Trophoblast cell (in vitro differentiated cells and primary cell): ENCODE data around the gene NBPF1.
"Not testable (repeated sequence)": the region's sequence is repeated elsewhere in the genome, so short reads cannot be mapped to it uniquely, and the experiment has no call there.

Experiments
- DNase-seq, 2 donors: peaks; one replicate each; pipeline ENCODE4 v3.0.0-alpha.2; 2016
- H2AFZ ChIP-seq: 2 replicates; pipeline ENCODE4 v1.6.1; 2013; ENCODE audit warnings: low read length, moderate library complexity, mild to moderate bottlenecking; ENCODE audit not compliant: insufficient read depth, poor library complexity
- H2AK5ac ChIP-seq: 2 replicates; pipeline ENCODE4 v1.6.1; 2013; ENCODE audit warnings: mild to moderate bottlenecking, low read length
- H2BK120ac ChIP-seq: 2 replicates; pipeline ENCODE4 v1.6.1; 2013; ENCODE audit warnings: low read length, mild to moderate bottlenecking, moderate library complexity; ENCODE audit not compliant: insufficient read depth, poor library complexity
- H2BK12ac ChIP-seq: 2 replicates; pipeline ENCODE4 v1.6.1; 2013; ENCODE audit warnings: mild to moderate bottlenecking, low read length, moderate library complexity
- H2BK5ac ChIP-seq: 2 replicates; pipeline ENCODE4 v1.6.1; 2013; ENCODE audit warnings: low read length, low read depth, moderate library complexity, mild to moderate bottlenecking; ENCODE audit not compliant: poor library complexity
- H3K14ac ChIP-seq: 2 replicates; pipeline ENCODE4 v1.6.1; 2013; ENCODE audit warnings: mild to moderate bottlenecking, low read length
- H3K18ac ChIP-seq: 2 replicates; pipeline ENCODE4 v1.6.1; 2013; ENCODE audit warnings: mild to moderate bottlenecking, low read length
- H3K23ac ChIP-seq: 2 replicates; pipeline ENCODE4 v1.6.1; 2013; ENCODE audit warnings: low read length
- H3K27ac ChIP-seq: 2 replicates; pipeline ENCODE4 v1.5.1; 2013; ENCODE audit warnings: low read depth, mild to moderate bottlenecking, inconsistent platforms, low read length, moderate library complexity
- H3K27me3 ChIP-seq: 2 replicates; pipeline ENCODE4 v1.6.1; 2013; ENCODE audit warnings: inconsistent platforms, mild to moderate bottlenecking, low read length, moderate library complexity; ENCODE audit not compliant: insufficient read depth
- H3K36me3 ChIP-seq, 2 experiments: 1 replicate in 1 of 2; 2 replicates in 1 of 2; pipeline ENCODE4 v1.6.1; 2013; ENCODE audit warnings: low read length in 2 of 2, mild to moderate bottlenecking in 2 of 2, moderate library complexity in 1 of 2; ENCODE audit not compliant: insufficient read depth in 2 of 2, control insufficient read depth in 1 of 2
- H3K4ac ChIP-seq: 2 replicates; pipeline ENCODE4 v1.6.1; 2013; ENCODE audit warnings: low read depth, mild to moderate bottlenecking, low read length, moderate library complexity
- H3K4me1 ChIP-seq, 2 experiments: 1 replicate in 1 of 2; 2 replicates in 1 of 2; pipeline ENCODE4 v1.6.1; 2013; ENCODE audit warnings: low read length in 2 of 2, mild to moderate bottlenecking in 2 of 2, moderate library complexity in 1 of 2; ENCODE audit not compliant: insufficient read depth in 2 of 2, control insufficient read depth in 1 of 2
- H3K4me2 ChIP-seq: 2 replicates; pipeline ENCODE4 v1.6.1; 2013; ENCODE audit warnings: inconsistent platforms, mild to moderate bottlenecking, low read length, moderate library complexity
- H3K4me3 ChIP-seq: 2 replicates; pipeline ENCODE4 v1.5.1; 2013; ENCODE audit warnings: mild to moderate bottlenecking, low read depth, low read length, inconsistent platforms
- H3K79me1 ChIP-seq: one replicate; pipeline ENCODE4 v1.6.1; 2013; ENCODE audit warnings: low read length
- H3K79me2 ChIP-seq: 2 replicates; pipeline ENCODE4 v1.6.1; 2013; ENCODE audit warnings: low read length, mild to moderate bottlenecking; ENCODE audit not compliant: control insufficient read depth, insufficient read depth, poor library complexity
- H3K9ac ChIP-seq: 2 replicates; pipeline ENCODE4 v1.6.1; 2013; ENCODE audit warnings: mild to moderate bottlenecking, low read length
- H3K9me3 ChIP-seq: 2 replicates; pipeline ENCODE4 v1.6.1; 2013; ENCODE audit warnings: low read depth, mild to moderate bottlenecking, control low read depth, inconsistent platforms, low read length; ENCODE audit not compliant: insufficient read depth
- H4K12ac ChIP-seq: 2 replicates; pipeline ENCODE4 v1.6.1; 2013; ENCODE audit warnings: low read depth, mild to moderate bottlenecking, low read length, moderate library complexity
- H4K8ac ChIP-seq: 2 replicates; pipeline ENCODE4 v1.6.1; 2013; ENCODE audit warnings: low read depth, mild to moderate bottlenecking, low read length, moderate library complexity
- H4K91ac ChIP-seq: one replicate; pipeline ENCODE4 v1.6.1; 2013; ENCODE audit warnings: low read depth, mild to moderate bottlenecking, low read length, moderate library complexity
- WGBS: extraction: QIAGEN DNeasy Blood & Tissue Kit; methylation state at CpG from one replicate; pipeline ENCODE4 v1.1.7; 2013; ENCODE audit warnings: missing lambda C conversion rate; ENCODE audit not compliant: insufficient read length, insufficient coverage; ENCODE audit errors: extremely low coverage; 5-methylcytosine and 5-hydroxymethylcytosine counted together

Gene NBPF1

GRCh38 chr1:16525769-16526168, 87.6 kb downstream of the NBPF1 start:
- H3K18ac ChIP-seq, H3K14ac ChIP-seq, H2AK5ac ChIP-seq, H3K4me1 ChIP-seq, H3K4ac ChIP-seq, H3K23ac ChIP-seq, H3K27ac ChIP-seq, H4K8ac ChIP-seq, H4K12ac ChIP-seq, H3K9ac ChIP-seq, H3K27me3 ChIP-seq, H3K4me2 ChIP-seq, H3K4me3 ChIP-seq, H2BK120ac ChIP-seq, H2BK12ac ChIP-seq, H3K79me2 ChIP-seq, H3K36me3 ChIP-seq, H3K79me1 ChIP-seq, H2AFZ ChIP-seq, H2BK5ac ChIP-seq, H4K91ac ChIP-seq, H3K9me3 ChIP-seq: not testable (repeated sequence)
- DNase-seq, result peak; percentile 44 to 71

GRCh38 chr1:16521679-16522078, 91.7 kb downstream of the NBPF1 start:
- H3K4me3 ChIP-seq, H2BK120ac ChIP-seq, H3K4ac ChIP-seq, H3K18ac ChIP-seq, H2AK5ac ChIP-seq, H3K9me3 ChIP-seq, H3K9ac ChIP-seq, H2AFZ ChIP-seq, H2BK5ac ChIP-seq, DNase-seq, H3K4me1 ChIP-seq, H4K12ac ChIP-seq, H3K79me1 ChIP-seq, H3K36me3 ChIP-seq, H2BK12ac ChIP-seq, H3K79me2 ChIP-seq, H3K23ac ChIP-seq, H4K91ac ChIP-seq, H4K8ac ChIP-seq, H3K27ac ChIP-seq, H3K4me2 ChIP-seq, H3K14ac ChIP-seq: not testable (repeated sequence)
- peaks cover 10% of the 10 kb centered on the region for H3K27me3 ChIP-seq
- no CpG with 5 or more reads among the region's 5 CpGs for WGBS

- no peaks in the 10 kb centered on the region for H3K36me3 ChIP-seq
- H2BK120ac ChIP-seq, result no peak overlapping the region
- H2AK5ac ChIP-seq, result no peak overlapping the region
- no peak overlapping the region for H3K18ac ChIP-seq
- no peaks in the 10 kb centered on the region for H3K9me3 ChIP-seq
- H3K14ac ChIP-seq, result no peak overlapping the region
- no peak overlapping the region for H3K4ac ChIP-seq
- H3K9ac ChIP-seq, result no peak overlapping the region
- H3K27me3 ChIP-seq, result peaks cover 10% of the 10 kb centered on the region
- H4K8ac ChIP-seq, result peak overlapping the region; percentile 68
- peak overlapping the region; percentile 54 for H3K4me3 ChIP-seq
- H3K27ac ChIP-seq, result no peak overlapping the region
- no CpG with 5 or more reads among the region's 12 CpGs for WGBS
- no peak overlapping the region for H2BK12ac ChIP-seq
- no peaks in the 10 kb centered on the region for H3K79me2 ChIP-seq
- peak overlapping the region; percentile 72 for H2AFZ ChIP-seq
- no peak overlapping the region for H4K12ac ChIP-seq
- no peaks in the 10 kb centered on the region for H3K79me1 ChIP-seq
- DNase-seq, result no peak
- no peak overlapping the region for H3K23ac ChIP-seq
- peak overlapping the region; percentile 79 for H3K4me2 ChIP-seq
- no peak overlapping the region for H2BK5ac ChIP-seq
- no peak overlapping the region for H4K91ac ChIP-seq
- peaks cover 3 to 5% of the 10 kb centered on the region in 2 experiments for H3K4me1 ChIP-seq
Measured at GRCh38 chr1:16521288-16521583, 92.1 kb downstream of the NBPF1 start.

- H2AFZ ChIP-seq, result peak overlapping the region; percentile 72
- not testable (repeated sequence) for H3K9ac ChIP-seq, H3K79me2 ChIP-seq, H3K4ac ChIP-seq, DNase-seq, H4K91ac ChIP-seq, H2BK120ac ChIP-seq, H2AK5ac ChIP-seq, H4K12ac ChIP-seq, H3K14ac ChIP-seq, H3K9me3 ChIP-seq, H3K79me1 ChIP-seq, H2BK5ac ChIP-seq, H3K23ac ChIP-seq, H3K27ac ChIP-seq, H3K36me3 ChIP-seq, H3K4me1 ChIP-seq, H3K18ac ChIP-seq
- H3K4me2 ChIP-seq, result peak overlapping the region; percentile 79
- H4K8ac ChIP-seq, result peak overlapping the region; percentile 68
- WGBS, result no CpG with 5 or more reads among the region's 48 CpGs
- H2BK12ac ChIP-seq, result peak overlapping the region; percentile 12
- H3K27me3 ChIP-seq, result peaks cover 10% of the 10 kb centered on the region
- peak overlapping the region; percentile 54 for H3K4me3 ChIP-seq
Measured at GRCh38 chr1:16520435-16521287, 92.7 kb downstream of the NBPF1 start.
